Ectodermal cell (in vitro differentiated cells): ENCODE results near the gene LRFN5.

ENCODE experiments used
- H3K27ac ChIP-seq: 2 replicates; pipeline ENCODE4 v1.7.0; 2013; ENCODE audit warnings: mild to moderate bottlenecking, low read depth, low read length; ENCODE audit not compliant: insufficient read depth, poor library complexity, severe bottlenecking
- H3K27me3 ChIP-seq: 2 replicates; pipeline ENCODE4 v1.7.0; 2013; ENCODE audit warnings: mild to moderate bottlenecking, low read length; ENCODE audit not compliant: insufficient read depth, control insufficient read depth, poor library complexity, severe bottlenecking
- H3K36me3 ChIP-seq: one replicate; pipeline ENCODE4 v1.7.0; 2013; ENCODE audit warnings: low read length; ENCODE audit not compliant: control insufficient read depth, insufficient read depth
- H3K4me1 ChIP-seq: one replicate; pipeline ENCODE4 v1.7.0; 2013; ENCODE audit warnings: low read length; ENCODE audit not compliant: control insufficient read depth, insufficient read depth
- H3K4me3 ChIP-seq: 2 replicates; pipeline ENCODE4 v1.7.0; 2013; ENCODE audit warnings: low read depth, low read length, control low read depth; ENCODE audit not compliant: insufficient read depth
- H3K9me3 ChIP-seq: 2 replicates; pipeline ENCODE4 v1.7.0; 2013; ENCODE audit warnings: mild to moderate bottlenecking, low read length, moderate library complexity; ENCODE audit not compliant: control insufficient read depth
- WGBS, 2 experiments: methylation state at CpG; one replicate each; pipeline ENCODE4 v1.1.7; 2013; ENCODE audit warnings: missing lambda C conversion rate in 2 of 2; 5-methylcytosine and 5-hydroxymethylcytosine counted together

Gene LRFN5

DNA sequence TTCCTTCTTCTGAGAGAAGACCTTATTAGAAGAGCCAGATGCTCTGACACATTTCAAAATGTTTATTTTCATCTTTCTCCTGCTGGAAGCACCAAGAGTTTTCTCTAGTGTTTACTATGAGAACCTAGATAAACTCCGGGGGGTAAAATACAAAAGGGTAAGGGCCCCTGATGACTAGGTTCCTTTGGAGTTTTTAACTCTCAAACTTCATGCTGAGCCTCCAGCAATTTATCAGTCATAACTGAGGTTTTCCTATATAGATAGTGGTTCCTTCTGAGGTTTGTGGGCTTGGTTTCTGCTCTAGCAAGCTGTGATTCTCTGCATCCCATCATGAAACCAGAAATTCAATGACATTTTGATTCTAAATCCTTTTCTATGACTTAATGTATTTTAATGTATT lies 210.9 kb downstream of the LRFN5 start:
- no peaks in the 10 kb centered on the region for H3K36me3 ChIP-seq
- no peaks in the 10 kb centered on the region for H3K4me1 ChIP-seq
- WGBS, 2 experiments, result 96 to 100% methylated on average over 1 of the region's 1 CpG
- H3K9me3 ChIP-seq, result no peaks in the 10 kb centered on the region
- H3K4me3 ChIP-seq, result no peak overlapping the region
- no peaks in the 10 kb centered on the region for H3K27me3 ChIP-seq
- H3K27ac ChIP-seq, result no peak overlapping the region

DNA sequence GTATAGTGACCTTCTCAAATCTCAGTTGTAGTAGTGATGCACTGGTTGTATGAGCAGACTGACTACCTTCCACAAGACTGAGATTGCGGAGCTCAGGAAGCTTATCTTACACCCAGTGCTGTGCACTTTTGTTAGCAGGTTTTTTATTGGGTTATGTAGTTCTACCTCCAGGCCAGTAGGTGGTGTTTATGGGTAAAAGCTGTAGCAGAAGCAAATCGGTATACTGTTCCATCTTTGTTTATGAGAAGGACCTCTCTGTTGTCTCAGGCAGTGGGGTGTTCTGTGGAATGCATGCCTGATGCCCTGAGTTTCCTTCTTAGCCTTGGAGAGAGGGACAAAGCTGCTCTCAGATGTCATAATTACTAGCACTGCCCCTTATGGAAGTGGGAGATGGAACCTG lies 217.8 kb downstream of the LRFN5 start:
- no peak overlapping the region for H3K4me3 ChIP-seq
- no peaks in the 10 kb centered on the region for H3K27me3 ChIP-seq
- 93 to 94% methylated on average over 2 of the region's 2 CpGs for WGBS, 2 experiments
- H3K4me1 ChIP-seq, result no peaks in the 10 kb centered on the region
- H3K9me3 ChIP-seq, result no peaks in the 10 kb centered on the region
- no peak overlapping the region for H3K27ac ChIP-seq
- H3K36me3 ChIP-seq, result no peaks in the 10 kb centered on the region

DNA sequence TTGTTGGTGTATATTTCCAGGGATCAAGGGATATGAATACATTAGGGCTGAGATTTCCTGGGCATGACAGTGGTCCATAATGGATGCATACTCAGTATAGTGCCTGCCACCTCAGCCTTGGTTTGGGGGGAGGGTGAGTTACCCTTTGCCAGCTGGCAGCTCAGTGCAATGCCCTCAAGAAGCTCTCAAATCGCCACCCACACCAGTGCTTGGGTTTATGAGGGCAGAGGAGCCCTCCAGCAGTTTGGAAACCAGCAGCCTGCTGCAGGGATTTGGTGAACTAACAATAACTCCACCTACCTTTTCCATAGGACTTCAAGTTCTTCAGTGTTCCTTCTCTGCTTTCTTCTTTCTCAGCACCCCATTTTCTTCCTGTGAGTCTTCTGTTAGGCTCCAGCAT lies 218.9 kb downstream of the LRFN5 start:
- WGBS, 2 experiments, result 86 to 89% methylated on average over 1 of the region's 1 CpG
- Histone ChIP-seq H3K9me3 (no peaks in the 10 kb centered on the region), H3K36me3 (no peaks in the 10 kb centered on the region), H3K27ac (no peak overlapping the region), H3K27me3 (no peaks in the 10 kb centered on the region), H3K4me3 (no peak overlapping the region), H3K4me1 (no peaks in the 10 kb centered on the region)

DNA sequence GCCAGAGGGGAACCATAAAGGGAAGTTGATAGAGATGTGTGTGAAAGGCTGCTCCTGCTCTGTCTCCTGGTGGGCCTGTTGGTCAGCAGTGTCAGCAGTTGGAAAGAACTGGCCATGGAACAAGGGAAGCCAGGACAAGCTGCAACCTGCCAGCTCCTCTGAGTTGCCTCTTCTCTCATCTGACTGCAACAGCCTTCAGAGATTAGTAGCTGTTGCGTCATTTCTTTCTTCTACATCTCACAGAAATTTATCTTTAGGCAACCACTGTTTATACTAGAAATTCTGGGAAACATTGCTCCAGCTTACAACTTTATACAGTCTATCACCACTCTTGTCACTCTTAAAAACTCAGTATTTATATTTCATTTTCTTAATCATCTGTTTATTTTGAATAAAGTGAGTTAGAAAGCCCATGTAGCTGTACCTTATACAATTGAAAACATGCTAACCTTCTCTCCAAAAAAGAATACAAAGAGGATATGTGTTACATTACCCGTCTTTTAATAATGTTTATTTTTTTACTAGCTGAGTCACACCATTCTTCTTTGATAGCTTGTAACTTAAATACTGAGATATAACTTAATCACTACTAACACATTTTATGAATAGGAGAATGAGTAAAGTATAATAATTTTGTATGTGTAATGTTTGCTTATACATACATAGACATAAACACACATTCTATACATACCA lies 224.2 kb downstream of the LRFN5 start:
- no peak overlapping the region for H3K27ac ChIP-seq
- H3K36me3 ChIP-seq, result no peaks in the 10 kb centered on the region
- no peaks in the 10 kb centered on the region for H3K4me1 ChIP-seq
- no peak overlapping the region for H3K4me3 ChIP-seq
- no peaks in the 10 kb centered on the region for H3K9me3 ChIP-seq
- WGBS, 2 experiments, result 96 to 98% methylated on average over 1 to 2 of the region's 2 CpGs
- no peaks in the 10 kb centered on the region for H3K27me3 ChIP-seq

DNA sequence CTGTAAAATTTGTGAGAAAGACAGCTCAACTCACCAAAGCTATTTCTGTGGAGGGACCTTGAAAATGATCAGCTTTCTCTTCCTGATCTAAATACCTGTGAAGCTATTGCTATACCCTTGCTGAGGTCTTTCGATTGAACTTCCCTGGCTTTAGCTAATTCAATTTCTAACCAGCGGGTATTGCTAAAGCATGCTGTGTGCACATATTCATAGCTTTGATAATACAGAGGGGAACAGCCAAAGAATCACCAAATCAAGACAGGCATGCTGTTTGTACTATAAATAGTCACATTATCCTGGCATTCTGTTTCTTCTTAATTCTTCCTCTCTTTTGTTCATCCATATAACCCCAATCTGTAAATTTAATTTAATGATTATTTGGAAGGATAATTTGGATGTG lies 233.0 kb downstream of the LRFN5 start:
- H3K27me3 ChIP-seq, result no peaks in the 10 kb centered on the region
- no peak overlapping the region for H3K27ac ChIP-seq
- H3K9me3 ChIP-seq, result no peaks in the 10 kb centered on the region
- WGBS, 2 experiments, result 82 to 91% methylated on average over 2 of the region's 2 CpGs
- no peaks in the 10 kb centered on the region for H3K4me1 ChIP-seq
- no peak overlapping the region for H3K4me3 ChIP-seq
- no peaks in the 10 kb centered on the region for H3K36me3 ChIP-seq

DNA sequence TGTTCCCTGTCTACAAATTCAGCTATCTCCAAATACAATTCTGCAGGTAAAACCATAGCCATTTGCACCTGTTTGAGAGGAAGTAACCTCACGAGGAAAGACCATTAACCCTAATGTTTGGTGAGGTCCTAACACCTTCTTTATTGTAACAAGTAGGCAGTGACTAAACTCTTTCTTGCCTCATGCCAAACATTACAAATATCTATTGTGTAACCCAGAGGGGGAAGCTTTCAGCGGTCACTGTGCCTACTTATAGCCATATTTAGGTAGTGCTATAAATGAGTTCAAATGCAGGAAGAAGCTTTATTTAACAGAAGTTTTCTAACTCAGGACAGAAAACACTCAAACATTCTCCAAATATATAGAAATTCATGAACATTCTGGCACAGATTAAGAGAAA lies 252.7 kb downstream of the LRFN5 start:
- no peak overlapping the region for H3K27ac ChIP-seq
- H3K4me1 ChIP-seq, result no peaks in the 10 kb centered on the region
- H3K27me3 ChIP-seq, result no peaks in the 10 kb centered on the region
- no peaks in the 10 kb centered on the region for H3K36me3 ChIP-seq
- H3K9me3 ChIP-seq, result no peaks in the 10 kb centered on the region
- no peak overlapping the region for H3K4me3 ChIP-seq
- WGBS, 2 experiments, result 83 to 91% methylated on average over 1 of the region's 2 CpGs

DNA sequence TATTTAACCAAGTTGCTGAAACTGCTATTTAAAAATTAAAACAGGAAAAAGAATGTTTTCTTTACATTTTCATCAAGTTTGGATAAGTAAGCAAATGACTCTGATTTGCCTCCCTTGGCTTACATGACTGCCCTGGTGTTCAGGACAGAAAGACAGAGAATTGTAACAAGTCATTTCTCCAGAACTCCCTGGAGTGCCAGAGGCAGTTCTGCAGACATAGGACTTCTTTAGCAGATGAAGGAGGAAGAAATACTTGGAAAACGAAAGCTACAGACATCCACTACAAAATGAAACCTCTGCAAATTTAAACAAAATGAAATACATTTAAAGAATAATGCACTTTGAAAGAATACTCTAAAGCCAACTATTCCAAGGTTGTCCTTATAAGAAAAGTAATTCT lies 253.9 kb downstream of the LRFN5 start:
- Histone ChIP-seq H3K4me3 (no peak overlapping the region), H3K4me1 (no peaks in the 10 kb centered on the region), H3K27me3 (no peaks in the 10 kb centered on the region), H3K36me3 (no peaks in the 10 kb centered on the region), H3K27ac (no peak overlapping the region), H3K9me3 (no peaks in the 10 kb centered on the region)
- WGBS, 2 experiments, result no CpG with 5 or more reads among the region's 1 CpG

DNA sequence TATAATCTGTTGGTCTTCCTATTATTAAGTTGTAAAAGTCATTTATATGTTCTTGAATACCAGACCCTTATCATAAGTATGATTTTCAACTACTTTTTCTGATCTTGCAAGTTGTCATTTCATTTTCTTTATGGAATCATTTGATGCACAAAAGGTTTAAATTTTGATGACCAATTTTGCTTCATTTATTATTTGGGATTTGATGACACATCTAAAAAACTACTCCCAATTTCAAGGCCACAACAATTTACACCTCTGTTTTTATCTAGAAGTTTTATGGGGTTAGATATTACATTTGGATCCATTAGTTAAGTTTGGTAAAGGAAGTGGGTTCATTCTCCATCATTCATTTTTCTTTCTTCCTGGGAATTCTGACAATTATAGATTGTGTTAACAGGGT lies 259.2 kb downstream of the LRFN5 start:
- no peaks in the 10 kb centered on the region for H3K9me3 ChIP-seq
- no peaks in the 10 kb centered on the region for H3K4me1 ChIP-seq
- no peaks in the 10 kb centered on the region for H3K27me3 ChIP-seq
- H3K4me3 ChIP-seq, result no peak overlapping the region
- no peaks in the 10 kb centered on the region for H3K36me3 ChIP-seq
- no peak overlapping the region for H3K27ac ChIP-seq

DNA sequence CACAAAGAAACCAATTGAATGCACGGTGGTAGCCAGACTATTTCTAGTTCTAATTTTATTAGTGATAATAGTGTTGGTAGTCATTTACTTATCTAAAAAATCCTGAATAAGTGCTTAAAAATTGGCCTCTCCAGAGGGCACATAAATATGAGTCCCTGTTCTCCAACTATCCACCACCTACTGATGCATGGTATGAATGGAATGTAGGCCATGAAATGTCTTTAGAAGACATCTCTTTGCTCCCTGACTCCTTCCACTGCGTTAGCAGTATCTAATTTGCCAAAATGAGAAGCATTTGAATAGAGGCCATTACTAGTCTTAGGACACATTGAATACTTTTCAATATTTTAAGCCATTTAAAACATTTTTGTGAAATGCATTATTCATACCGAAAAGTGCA lies 261.7 kb downstream of the LRFN5 start:
- Histone ChIP-seq H3K36me3 (no peaks in the 10 kb centered on the region), H3K9me3 (no peaks in the 10 kb centered on the region), H3K4me1 (no peaks in the 10 kb centered on the region), H3K27ac (peak overlapping the region; percentile 26), H3K4me3 (no peak overlapping the region), H3K27me3 (no peaks in the 10 kb centered on the region)
- WGBS, 2 experiments, result 44 to 85% methylated on average over 1 to 2 of the region's 3 CpGs

DNA sequence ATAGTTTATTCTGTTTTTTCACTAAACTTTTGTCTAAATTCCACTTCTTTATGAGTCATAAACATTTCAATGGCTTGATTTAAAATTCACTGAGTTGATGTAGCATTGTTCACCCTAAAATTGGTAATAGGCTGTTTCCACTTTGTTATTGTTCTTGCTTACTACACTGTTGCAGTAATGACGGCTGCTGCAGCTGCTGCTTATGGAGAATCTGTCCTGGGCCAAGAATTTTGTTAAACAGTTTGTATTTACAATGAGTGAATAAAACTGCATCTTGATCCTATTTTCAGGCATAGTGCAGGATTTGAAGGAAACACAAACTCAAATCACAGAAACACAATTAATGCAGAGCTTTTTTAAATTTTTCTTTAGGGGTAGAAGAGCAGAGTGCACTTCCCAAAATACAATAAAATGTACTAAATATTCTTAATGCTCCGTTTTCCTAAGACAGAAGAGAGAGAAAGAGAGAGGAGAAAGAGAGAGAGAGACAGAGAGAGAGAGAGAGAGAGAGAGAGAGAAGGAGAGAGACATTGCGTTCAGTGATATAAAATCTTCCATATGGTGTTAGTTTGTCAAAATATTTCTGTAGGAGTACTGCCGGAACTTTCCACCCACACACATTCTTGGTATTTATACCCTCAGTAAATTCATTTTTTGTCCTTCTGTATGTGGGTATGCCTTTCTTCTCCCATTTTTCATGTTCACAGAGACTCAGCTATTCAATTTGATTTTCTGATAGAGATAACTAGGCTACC lies 266.4 kb downstream of the LRFN5 start:
- Histone ChIP-seq H3K9me3 (no peaks in the 10 kb centered on the region), H3K36me3 (no peaks in the 10 kb centered on the region), H3K4me3 (no peak overlapping the region), H3K27ac (no peak overlapping the region), H3K27me3 (no peaks in the 10 kb centered on the region), H3K4me1 (no peaks in the 10 kb centered on the region)
- 84 to 86% methylated on average over 3 of the region's 4 CpGs for WGBS, 2 experiments
